Cardiac ventricle fibroblast (primary cell): ENCODE results near the gene P2RX2. TPM values are rescaled to one million over a fixed set of nuclear protein-coding genes. Genes with fewer than 3 reads are reported as not detected.

Experiments
- total RNA-seq: library from RNA; depleted of rRNA; stranded (reverse); fragments of >200 nt; gene quantifications from 2 replicates; pipeline ENCODE4 v1.2.3, GENCODE V29; 2015

Gene P2RX2
- not detected in 2 replicates for total RNA-seq

GRCh38 chr12:132618683-132619043, at the start of gene P2RX2:
TSS of gene P2RX2 (plus strand) at chr12:132618776. CDS start at chr12:132618817, 41 bp downstream.

GRCh38 chr12:132610051-132610759, 8.4 kb upstream of the P2RX2 start, which contains the start of gene LRCOL1:
TSS of gene LRCOL1 (minus strand) at chr12:132610582. CDS start at chr12:132606251, 4,331 bp downstream.

Other genes starting within 250 kb of the P2RX2 start
- gene FBRSL1, start 128.6 kb upstream of the P2RX2 start, total RNA-seq, result 7.7 and 11.2 TPM in 2 replicates
- not detected in 2 replicates for gene LRCOL1, start 8.2 kb upstream of the P2RX2 start, total RNA-seq
- 6.7 and 12.4 TPM in 2 replicates for gene POLE, start 68.6 kb downstream of the P2RX2 start, total RNA-seq
- gene PXMP2, start 68.8 kb downstream of the P2RX2 start, total RNA-seq, result 17.2 and 24.9 TPM in 2 replicates
- 14.8 and 17.5 TPM in 2 replicates for gene PGAM5, start 92.1 kb downstream of the P2RX2 start, total RNA-seq
- gene ANKLE2, start 143.1 kb downstream of the P2RX2 start, total RNA-seq, result 26.6 and 31.8 TPM in 2 replicates
- gene GOLGA3, start 210.1 kb downstream of the P2RX2 start, total RNA-seq, result 74.8 and 82.4 TPM in 2 replicates